Measurements from ENCODE around the gene FBXO24. TPM values are rescaled to one million over a fixed set of nuclear protein-coding genes. Genes with fewer than 3 reads are reported as not detected.
A peak's percentile ranks its signal among the peaks of the same experiment; 100 is the strongest.

The FBXO24 gene
- total and polyA plus RNA-seq, 9 of the 15 experiments (the other 6 are each of a cell fraction or from before 2014, with no cell fraction given) = 0.17 to 0.95 (median 0.50) TPM

DNA sequence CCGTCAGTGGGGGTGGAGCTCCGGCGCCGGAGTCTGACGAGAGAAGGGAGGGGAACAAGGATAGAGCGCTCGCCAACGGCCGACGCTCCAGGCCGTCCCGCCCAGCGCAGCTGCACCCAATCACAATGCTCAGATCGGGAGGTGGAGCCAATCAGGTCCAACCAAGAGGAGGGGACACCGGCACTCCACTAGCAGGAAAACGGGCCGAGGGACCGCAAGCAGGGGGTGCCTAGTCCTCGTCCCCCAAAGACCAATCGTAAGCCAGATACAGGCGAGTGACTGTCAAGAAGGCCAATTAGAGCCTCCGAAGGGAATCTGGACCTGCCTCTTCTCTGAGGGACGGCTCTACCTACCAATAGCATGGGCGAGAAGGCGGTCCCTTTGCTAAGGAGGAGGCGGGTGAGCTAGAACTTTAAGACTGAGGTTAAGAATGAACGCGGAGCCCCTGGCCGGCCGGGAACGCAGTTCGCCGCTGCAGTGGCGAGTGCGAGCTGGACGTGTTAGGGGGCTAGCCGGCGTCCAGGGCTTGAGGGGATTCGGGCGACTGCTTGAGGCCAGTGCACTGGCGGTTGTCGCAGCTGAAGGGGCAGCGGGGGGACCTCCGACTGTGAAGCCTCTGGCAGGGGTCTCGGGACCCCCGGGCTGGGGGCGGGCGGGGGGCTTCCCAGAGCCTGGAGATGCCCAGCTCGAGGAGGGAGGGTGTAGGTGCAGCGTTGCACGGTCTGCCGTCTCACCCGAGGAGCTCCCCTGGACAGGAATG, at the start of gene FBXO24 (continued):
- TF ChIP-seq STAT6 (CRISPR knock-in tag; IDR thresholded peaks at IDR 0.05) (no peak), SNIP1 (IDR thresholded peaks at IDR 0.05; ENCODE audit: low read depth) (no peak), DPF2 (IDR thresholded peaks at IDR 0.05) (no peak), ZBTB33 (CRISPR knock-in tag; IDR thresholded peaks at IDR 0.05) (peak; percentile 68), KLF10 (CRISPR knock-in tag; IDR thresholded peaks at IDR 0.05) (no peak), DIDO1 (tag; IDR thresholded peaks at IDR 0.05; ENCODE audit: low read depth) (no peak), SOX6 (IDR thresholded peaks at IDR 0.05) (no peak), NFIX (CRISPR knock-in tag; IDR thresholded peaks at IDR 0.05; ENCODE audit: low read depth) (no peak), EP300 (IDR thresholded peaks at IDR 0.05; ENCODE audit: low read length) (no peak), ETV1 (tag; conservative IDR thresholded peaks at IDR 0.05; ENCODE audit: low read depth) (no peak), NRF1 (conservative IDR thresholded peaks at IDR 0.05 in 1 of 2, IDR thresholded peaks at IDR 0.05 in 1 of 2) (peak; percentile 91 to 93), HMG20A (CRISPR knock-in tag; conservative IDR thresholded peaks at IDR 0.05) (no peak), ZNF76 (CRISPR knock-in tag; IDR thresholded peaks at IDR 0.05; ENCODE audit: borderline replicate concordance) (no peak), FOXJ2 (tag; IDR thresholded peaks at IDR 0.05) (no peak), BRD9 (IDR thresholded peaks at IDR 0.05; ENCODE audit: low read depth, partially characterized antibody) (no peak), SRF (CRISPR knock-in tag; IDR thresholded peaks at IDR 0.05) (peak in 1 of 2 experiments; percentile 36; a peak in 1 of 4 replicates), XRCC5 (IDR thresholded peaks at IDR 0.05; ENCODE audit: low read depth, low read length) (no peak; the same call in 1 of the 2 replicates)
- TF ChIP-seq, protein P1, sequence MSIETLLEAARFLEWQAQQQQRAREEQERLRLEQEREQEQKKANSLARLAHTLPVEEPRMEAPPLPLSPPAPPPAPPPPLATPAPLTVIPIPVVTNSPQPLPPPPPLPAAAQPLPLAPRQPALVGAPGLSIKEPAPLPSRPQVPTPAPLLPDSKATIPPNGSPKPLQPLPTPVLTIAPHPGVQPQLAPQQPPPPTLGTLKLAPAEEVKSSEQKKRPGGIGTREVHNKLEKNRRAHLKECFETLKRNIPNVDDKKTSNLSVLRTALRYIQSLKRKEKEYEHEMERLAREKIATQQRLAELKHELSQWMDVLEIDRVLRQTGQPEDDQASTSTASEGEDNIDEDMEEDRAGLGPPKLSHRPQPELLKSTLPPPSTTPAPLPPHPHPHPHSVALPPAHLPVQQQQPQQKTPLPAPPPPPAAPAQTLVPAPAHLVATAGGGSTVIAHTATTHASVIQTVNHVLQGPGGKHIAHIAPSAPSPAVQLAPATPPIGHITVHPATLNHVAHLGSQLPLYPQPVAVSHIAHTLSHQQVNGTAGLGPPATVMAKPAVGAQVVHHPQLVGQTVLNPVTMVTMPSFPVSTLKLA (conservative IDR thresholded peaks at IDR 0.05) = peak in 1 of 2 experiments; percentile 63; a peak in 1 of 4 replicates
- TF ChIP-seq, protein P2, sequence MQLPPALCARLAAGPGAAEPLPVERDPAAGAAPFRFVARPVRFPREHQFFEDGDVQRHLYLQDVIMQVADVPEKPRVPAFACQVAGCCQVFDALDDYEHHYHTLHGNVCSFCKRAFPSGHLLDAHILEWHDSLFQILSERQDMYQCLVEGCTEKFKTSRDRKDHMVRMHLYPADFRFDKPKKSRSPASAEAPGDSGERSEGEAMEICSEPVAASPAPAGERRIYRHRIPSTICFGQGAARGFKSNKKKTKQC (CRISPR knock-in tag; IDR thresholded peaks at IDR 0.05) = 0 out of 2 replicates have a peak, but pooled peaks have one; percentile 35
- TF ChIP-seq, protein P3, sequence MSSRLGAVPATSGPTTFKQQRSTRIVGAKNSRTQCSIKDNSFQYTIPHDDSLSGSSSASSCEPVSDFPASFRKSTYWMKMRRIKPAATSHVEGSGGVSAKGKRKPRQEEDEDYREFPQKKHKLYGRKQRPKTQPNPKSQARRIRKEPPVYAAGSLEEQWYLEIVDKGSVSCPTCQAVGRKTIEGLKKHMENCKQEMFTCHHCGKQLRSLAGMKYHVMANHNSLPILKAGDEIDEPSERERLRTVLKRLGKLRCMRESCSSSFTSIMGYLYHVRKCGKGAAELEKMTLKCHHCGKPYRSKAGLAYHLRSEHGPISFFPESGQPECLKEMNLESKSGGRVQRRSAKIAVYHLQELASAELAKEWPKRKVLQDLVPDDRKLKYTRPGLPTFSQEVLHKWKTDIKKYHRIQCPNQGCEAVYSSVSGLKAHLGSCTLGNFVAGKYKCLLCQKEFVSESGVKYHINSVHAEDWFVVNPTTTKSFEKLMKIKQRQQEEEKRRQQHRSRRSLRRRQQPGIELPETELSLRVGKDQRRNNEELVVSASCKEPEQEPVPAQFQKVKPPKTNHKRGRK (tag; IDR thresholded peaks at IDR 0.05) = no peak
